UCSD-AML1 (cell line): ENCODE results near the gene DBNDD1.
A peak's percentile ranks its signal among the peaks of the same experiment; 100 is the strongest.

Experiments used
- DNase-seq: peaks from one replicate; lab custom pipeline; 2025; ENCODE audit not compliant: unreplicated experiment; lab: John Stamatoyannopoulos, UW

The DBNDD1 gene

DNA sequence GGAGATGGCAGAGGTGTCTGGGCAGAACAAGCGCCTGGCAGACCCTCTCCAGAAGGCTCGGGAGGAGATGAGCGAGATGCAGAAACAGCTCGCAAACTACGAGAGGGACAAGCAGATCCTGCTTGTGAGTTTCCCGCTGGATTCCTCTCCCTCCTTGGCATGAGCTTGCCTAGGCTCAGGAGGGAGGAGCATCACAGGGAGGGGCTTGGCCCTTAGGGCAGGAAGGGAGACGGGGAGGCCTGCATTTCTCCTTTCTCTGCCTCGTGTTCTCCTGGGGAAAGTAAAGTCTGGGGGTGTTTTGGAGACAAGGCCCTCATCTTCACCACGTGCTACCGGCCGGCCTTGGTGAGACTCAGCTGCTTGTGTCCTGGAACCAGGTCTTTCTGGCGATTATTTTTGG, 18.0 kb upstream of the DBNDD1 start:
- no peak for DNase-seq

DNA sequence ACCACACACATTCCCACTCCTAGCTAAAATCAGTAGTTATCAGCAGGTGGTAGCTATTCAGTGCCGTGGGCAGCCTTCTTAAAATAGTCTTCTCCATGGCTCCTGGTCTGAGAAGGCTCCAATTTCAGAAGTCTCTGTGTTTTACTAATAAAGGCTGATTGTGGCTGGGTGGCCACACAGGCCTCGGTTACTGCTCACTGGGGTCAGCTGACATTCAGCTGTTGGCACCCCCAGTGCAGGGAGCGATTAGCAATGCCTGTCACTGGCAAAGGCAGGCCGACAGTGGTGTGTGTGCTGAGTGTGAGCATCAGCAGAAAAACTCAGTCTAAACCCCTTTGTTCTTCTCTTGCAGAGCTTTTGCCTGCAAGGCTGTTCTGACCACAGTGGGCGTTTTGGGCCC, 16.6 kb upstream of the DBNDD1 start:
- no peak for DNase-seq

DNA sequence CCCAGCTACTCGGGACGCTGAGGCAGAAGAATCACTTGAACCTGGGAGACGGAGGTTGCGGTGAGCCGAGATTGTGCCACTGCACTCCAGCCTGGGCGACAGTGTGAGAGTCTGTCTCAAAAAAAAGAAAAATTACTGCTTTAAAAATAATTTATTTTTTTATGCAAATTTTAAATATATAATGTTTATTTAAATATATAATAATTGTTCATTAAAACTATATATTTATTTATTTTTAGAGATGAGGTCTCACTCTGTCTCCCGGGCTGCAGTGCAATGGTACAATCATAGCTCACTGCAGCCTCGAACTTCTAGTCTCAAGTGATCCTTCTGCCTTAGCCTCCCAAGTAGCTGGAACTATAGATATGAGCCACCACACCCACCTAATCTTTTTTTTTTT, 15.2 kb upstream of the DBNDD1 start:
- no peak for DNase-seq

- DNase-seq, result no peak
Observed at GRCh38 chr16:90033387-90033786, 14.1 kb upstream of the DBNDD1 start.

DNA sequence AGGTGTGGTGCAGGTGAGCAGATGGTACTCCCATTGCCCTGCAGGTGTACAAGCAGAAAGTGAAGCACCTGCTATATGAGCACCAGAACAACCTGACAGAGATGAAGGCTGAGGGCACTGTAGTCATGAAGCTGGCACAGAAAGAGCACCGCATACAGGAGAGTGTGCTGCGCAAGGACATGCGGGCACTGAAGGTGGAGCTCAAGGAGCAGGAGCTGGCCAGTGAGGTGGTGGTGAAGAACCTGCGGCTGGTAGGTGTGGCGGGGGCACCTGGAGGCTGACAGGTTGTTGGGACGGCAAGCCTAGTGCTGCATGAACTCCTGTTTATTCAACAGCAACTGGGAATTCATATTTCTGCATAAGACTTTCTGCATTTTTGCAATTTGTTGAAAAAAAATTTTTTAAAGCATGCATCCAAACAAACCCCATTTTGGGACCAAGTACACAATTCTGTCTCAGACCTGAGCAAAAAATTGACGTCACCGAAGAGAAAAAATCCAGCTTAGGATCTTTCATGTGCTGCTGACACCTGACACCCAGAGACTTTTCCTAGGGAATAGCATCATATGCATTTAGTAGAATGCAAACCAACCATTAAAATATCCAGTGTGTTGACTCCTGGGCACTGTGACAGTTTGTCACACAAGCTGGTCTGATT, 13.5 kb upstream of the DBNDD1 start:
- no peak for DNase-seq

- no peak for DNase-seq
Observed at GRCh38 chr16:90031931-90032673, 12.8 kb upstream of the DBNDD1 start.

DNA sequence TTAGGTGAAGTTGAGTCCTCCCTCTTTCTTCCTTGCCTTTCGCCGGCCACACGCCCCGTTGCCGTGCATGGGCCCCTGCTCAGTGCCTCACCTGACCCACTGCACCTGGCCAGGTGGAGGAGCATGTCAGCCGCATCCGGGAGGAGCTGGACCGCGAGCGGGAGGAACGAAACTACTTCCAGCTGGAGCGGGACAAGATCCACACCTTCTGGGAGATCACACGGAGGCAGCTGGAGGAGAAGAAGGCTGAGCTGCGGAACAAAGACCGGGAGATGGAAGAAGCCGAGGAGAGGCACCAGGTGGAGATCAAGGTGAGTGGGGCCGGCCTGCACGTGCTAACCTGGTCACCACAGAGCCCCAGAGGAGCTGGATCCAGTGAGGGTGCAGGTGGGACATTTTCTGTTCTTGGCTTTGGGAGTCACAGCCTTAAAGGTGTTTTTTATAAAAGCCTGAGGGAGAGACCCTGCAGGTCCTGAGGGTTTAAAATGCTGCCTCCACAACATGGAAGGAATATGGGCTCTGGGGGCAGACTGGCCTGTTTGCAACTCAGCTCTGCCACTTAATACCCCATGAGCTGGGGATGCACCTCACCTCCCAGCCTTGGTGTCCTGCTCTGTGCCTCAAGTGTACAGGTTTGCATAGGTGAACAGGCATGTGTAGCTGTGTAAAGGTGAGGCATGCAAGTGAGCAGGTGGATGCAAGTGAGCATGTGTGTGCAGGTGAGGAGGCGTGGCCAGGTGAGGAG, 12.1 kb upstream of the DBNDD1 start:
- DNase-seq, result no peak

DNA sequence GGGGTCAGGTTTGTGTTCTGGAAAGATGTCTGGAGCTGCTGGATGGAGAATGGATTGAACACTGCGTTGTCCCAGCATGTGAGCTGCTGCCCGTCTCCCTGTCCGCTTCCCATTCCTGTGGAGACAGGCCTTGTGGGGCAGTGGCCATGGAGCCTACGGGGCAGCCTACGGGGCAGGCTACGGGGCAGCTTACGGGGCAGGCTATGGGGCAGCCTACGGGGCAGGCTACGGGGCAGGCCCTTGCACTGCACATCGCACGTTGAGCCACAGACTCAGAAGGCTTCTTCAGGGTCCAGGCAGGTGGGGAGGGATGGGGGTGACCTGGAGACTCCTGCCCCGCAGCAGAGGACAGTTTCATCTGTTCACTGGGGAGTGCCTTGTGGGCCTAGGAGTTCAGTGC, 9.7 kb upstream of the DBNDD1 start:
- no peak for DNase-seq

- DNase-seq, result no peak
Observed at GRCh38 chr16:90027611-90028010, 8.4 kb upstream of the DBNDD1 start.

GRCh38 chr16:90026135-90026534, 6.9 kb upstream of the DBNDD1 start:
- peak; percentile 63 for DNase-seq

- no peak for DNase-seq
Observed at GRCh38 chr16:90023078-90023447, 3.8 kb upstream of the DBNDD1 start.

GRCh38 chr16:90022209-90023077, 3.2 kb upstream of the DBNDD1 start:
- peak; percentile 90 for DNase-seq

DNA sequence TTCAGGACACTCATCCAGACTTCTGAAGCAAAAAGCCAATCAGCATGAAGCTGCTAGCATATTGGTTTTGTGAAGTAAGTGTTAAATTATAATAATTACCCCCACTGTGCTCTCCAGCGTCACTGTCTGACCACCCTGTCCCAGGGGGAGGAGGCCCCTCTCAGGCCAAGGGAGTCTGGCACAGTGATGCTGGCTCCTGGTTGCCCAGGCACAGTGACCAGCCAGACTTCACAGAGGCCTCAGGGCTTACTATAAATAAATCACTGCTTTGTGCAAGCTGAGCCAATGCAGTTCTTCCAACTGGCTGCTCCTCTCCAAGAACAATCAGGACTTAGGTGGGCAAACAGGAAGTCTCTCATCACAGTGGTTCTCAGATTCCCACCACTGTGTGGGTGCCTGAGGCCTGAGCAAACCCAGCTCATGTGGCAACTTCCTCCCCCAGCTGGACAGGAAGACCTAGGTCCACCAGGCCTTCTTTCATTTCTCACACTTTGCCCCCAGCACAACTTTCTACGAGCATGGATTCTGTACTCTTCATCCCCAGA, 1.7 kb upstream of the DBNDD1 start:
- DNase-seq, result no peak

DNA sequence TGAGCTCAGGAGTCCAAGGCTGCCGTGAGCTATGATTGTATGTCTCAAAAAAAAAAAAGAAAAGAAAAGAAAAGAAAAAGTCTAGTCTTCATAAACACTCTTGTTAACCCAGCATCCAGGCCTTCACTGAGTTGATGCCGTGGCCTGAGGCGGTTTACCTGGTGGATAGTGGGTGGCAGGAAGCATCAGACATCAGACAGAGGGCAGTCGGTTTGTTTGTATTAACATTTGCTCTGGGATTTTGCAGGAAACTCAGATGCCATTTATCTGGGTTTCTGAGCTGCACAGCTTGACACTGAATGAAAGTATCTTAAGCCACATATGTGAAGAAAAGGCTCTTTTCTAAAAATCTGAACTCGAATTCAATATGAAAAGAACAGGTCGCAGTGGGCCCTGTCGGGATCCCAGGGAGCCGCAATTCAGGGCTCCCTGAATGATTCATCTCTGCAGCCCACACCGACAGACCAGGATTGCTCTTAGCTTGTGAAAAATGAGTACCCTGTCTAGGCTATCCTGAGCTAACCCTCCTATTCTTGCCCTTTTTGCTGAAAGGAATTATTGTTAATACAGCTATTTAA, 1.1 kb upstream of the DBNDD1 start:
- no peak for DNase-seq

DNA sequence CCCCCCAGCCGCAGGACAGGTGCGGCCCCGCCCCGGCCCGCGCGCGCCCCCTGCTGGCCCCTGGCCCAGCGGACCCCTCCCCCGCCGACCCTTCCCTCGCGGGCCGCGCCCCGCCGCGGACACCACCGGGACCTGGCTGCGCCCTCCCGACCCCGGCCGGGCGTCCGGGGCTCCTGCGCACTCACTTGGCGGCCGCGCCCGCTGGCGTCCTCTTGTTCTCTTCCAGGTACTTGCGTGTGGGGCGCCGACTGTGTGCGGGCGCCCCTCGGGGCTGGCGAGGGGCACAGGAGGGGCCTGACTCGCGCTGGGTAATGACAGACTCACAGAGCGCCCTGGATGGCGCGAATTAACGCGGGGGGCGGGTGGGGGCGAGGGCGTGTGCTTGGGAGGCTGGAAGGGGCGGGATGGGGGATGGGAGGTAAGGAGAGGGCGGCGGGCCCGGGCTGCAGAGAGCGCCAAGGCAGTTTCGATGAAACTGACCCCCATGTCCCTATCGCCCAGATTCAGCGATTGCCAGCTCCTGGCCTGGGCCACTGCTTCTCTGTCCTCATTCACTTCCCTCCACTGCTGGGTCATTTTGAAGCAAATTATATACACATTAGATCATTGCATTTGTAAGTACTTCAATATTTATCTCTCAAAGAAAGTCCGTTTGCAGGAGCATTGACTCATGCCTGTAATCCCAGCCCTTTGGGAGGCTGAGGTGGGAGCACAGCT, 445 bp upstream of the DBNDD1 start:
- DNase-seq, result peak; percentile 26

- DNase-seq, result no peak
Observed at GRCh38 chr16:90018297-90018651, 982 bp downstream of the DBNDD1 start.

- DNase-seq, result no peak
Observed at GRCh38 chr16:90016339-90016950, 2.8 kb downstream of the DBNDD1 start.

GRCh38 chr16:90015586-90016338, 3.5 kb downstream of the DBNDD1 start:
- DNase-seq, result no peak
